NCI-H2029 treated with DMSO at 0.1 percent for 48 hours (cell line): ENCODE measurements around the gene SECTM1.
A peak's percentile ranks its signal among the peaks of the same experiment; 100 is the strongest.
"Not testable (repeated sequence)": the region's sequence is repeated elsewhere in the genome, so short reads cannot be mapped to it uniquely, and the experiment has no call there.

Experiments
- DNase-seq: peaks from one replicate; lab custom pipeline; 2025; lab: John Stamatoyannopoulos, UW

SECTM1 gene

DNA sequence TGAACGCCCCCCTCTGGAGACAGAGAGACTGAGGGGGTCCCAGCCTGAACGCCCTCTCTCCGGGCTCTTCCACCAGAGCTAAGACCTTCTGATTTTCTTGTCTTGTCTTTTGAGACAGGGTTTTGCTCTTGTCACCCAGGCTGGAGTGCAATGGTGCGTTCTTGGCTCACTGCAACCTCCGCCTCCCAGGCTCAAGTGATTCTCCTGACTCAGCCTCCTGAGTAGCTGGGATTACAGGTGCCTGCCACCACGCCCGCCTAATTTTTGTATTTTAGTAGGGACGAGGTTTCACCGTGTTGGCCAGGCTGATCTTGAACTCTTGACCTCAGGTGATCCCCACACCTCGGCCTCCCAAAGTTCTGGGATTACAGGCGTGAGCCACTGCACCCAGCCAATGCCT is 14.4 kb upstream of the SECTM1 start:
- not testable (repeated sequence) for DNase-seq

GRCh38 chr17:82346342-82347300 is 13.1 kb upstream of the SECTM1 start:
- no peak for DNase-seq

DNA sequence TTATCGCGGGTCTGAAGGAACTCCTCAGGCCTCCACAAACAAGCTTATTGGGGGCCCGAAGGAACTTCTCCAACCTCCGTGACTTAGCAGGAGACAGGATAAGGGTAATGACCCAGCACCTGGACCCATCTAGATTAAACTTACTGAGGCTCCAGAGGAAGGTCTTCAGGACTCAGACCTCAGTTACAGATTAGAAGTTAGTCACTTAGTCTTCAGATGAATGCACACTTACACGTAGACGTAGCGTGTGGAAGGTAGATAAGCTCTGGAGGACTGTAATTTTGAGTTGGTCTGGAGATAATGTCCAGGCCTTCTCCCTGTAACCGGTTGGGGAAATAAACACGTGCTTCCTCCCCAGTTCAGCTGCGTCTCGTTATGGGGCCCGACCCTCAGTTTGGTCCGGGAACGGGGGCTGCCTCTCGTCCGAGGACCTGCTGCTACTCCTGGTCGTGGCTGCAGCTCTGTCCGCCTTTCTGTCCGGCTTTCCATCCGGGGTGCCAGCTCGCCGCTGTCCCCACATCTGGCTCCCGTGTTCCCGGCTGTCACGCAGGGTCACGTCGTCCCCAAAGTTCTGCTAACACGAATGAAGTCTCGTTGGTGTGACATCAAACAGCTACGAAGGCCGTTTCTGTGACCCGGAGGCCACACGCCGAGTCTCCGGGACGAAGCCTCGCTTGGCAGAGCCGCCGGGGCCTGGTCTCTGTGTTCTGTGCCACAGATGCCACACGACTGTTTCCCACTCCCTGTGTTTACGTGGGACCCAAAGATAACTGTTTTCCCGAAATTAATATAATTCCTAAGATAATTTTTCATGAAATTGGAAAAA is 11.8 kb upstream of the SECTM1 start:
- no peak for DNase-seq

DNA sequence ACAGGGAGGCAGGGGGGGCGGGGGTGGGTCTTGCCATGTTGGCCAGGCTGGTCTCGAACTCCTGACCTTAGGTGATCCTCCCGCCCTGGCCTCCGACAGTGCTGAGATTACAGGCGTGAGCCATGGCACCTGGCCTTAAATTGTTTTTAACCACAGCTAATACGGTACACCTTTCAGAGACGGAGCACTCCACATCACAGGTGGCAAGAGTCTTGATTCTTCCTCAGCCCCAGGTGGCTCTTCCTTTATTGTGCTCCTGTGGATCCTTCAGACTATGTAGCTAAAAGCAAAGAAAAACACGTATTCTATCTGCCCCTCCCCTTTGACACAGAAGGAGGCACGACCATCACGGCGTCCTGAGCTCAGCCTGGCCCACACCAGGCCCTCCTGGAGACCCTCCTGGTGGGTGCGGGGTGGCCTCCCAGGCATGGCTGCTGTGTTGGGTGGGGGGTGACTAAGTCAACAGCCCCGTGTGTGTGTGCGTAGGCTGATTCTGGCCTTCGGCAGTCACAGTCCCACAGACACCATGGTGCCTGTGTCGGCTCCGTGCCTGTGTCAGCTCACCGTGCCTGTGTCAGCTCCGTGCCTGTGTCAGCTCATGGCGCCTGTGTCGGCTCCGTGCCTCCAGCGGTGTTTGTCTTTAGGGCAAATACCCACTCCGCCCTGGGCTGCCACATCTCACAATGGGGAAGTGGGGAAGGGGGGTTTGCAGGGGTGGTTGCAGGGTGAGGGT is 10.8 kb upstream of the SECTM1 start:
- no peak for DNase-seq

GRCh38 chr17:82343560-82343959 is 10.0 kb upstream of the SECTM1 start:
- DNase-seq, result no peak

- DNase-seq, result no peak
Measured at GRCh38 chr17:82342361-82343079, 9.0 kb upstream of the SECTM1 start.

GRCh38 chr17:82339634-82340580 is 6.3 kb upstream of the SECTM1 start:
- DNase-seq, result no peak

GRCh38 chr17:82338858-82339633 is 5.5 kb upstream of the SECTM1 start:
- no peak for DNase-seq

GRCh38 chr17:82334622-82335394 is 1.2 kb upstream of the SECTM1 start:
- DNase-seq, result no peak

GRCh38 chr17:82334204-82334621 is 647 bp upstream of the SECTM1 start:
- no peak for DNase-seq

- no peak for DNase-seq
Measured at GRCh38 chr17:82332669-82333278, 792 bp downstream of the SECTM1 start.

DNA sequence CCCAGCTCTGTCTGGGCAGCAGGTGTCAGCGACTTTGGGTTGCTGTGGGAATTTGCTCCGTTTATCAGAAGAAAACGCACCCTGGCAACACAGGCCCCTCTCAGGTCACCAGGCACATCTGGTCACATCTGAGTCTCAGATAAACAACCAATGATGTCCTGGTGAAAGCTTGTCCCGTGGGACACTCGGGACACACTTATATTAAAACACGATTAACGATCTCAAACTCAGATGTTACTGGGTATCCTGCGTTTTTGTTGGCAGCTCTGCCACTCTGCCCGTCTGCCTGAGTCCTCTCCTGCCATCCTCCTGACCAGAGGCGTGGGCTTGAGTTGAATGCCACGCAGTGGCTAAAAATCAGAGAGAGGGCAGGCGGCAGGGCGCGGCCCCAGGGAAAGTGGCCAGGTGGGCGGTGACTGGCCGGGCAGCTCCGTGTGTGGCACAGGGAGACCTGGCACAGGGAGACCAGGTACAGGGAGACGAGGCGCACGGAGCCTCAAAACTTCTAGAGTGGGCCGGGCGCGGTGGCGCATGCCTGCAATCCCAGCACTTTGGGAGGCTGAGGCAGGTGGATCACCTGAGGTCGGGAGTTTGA is 2.1 kb downstream of the SECTM1 start:
- DNase-seq, result no peak

DNA sequence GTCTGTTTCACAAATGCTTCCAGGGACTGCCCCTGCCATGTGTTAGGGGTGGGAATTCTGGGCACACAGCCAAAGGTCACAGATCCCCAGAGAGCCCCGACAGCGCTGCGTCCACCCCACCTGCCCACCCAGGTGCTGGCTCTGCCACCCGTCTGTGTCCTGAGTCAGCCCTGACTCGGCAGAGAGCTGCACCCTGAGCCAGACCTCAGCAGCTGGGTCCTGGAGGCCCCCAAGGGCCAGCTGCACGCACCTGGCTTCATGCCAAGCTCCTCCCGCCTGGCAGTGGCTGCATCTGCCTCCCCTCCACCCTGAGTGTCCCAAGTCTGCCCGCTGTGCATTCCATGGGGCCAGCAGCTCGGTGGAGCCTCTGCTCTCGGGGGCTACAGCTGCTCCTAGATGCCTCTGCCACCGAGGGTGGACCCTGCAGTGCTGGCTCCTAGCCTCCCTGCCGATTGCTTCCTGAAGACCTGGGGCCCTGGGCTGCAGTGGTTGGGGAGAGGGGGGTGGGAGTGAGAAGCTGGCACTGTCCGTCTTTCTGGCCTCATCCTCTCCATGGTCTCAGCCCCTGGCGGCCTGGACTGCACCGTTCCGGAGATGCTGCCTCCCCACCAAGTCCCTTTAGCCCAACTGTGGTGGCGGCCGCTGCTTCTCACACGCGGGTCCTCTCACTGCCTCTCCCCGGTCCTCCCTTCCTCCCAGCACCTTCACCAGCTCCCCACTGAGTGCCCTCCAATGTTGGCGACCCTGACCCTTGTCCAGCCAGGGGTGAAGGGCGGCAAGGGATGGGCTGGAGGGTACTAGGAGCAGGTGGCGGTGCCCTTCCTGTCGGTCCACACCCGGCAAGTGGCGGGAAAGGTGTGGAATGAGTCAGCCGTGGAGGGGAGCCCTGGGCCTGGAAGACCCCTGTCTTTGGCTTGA is 3.0 kb downstream of the SECTM1 start:
- DNase-seq, result peak; percentile 39

DNA sequence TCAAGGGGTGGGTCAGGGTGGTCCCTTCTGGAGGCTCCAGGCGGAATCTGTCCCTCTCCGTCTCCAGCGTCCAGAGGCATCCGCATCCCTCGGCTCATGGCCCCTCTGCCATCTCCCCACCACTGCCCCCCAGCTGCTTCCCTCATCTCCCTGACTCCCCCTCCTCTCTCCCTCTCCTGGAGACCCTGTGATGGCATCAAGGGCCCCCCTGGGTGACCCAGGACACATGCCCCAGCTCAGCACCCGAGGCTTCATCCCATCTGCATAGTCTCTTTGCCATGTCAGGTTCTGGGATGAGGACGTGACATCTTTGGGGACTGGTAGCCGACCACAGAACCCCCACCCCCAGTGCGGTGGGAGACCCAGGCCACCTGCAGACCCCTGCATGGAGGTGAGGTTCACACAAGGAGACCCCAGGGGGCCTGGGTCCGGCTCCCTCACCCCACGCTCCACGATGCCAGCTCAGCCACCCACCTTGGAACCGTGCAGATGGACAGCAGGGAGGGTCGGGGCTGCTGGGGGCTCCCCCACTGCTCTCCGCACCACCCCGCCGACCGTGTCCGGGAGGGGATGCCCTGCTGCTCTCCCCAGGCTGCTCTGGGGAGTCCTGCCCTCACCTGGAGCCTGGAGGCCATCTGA is 3.8 kb downstream of the SECTM1 start:
- no peak for DNase-seq

- DNase-seq, result no peak
Measured at GRCh38 chr17:82328994-82329507, 4.5 kb downstream of the SECTM1 start.
